C4-2B (cell line): Measurements from ENCODE around the gene PLIN5.
"Not testable (repeated sequence)": the region's sequence is repeated elsewhere in the genome, so short reads cannot be mapped to it uniquely, and the experiment has no call there.

ENCODE experiments used
- H3K27ac ChIP-seq: fragments of 450-650 bp; 2 replicates; pipeline ENCODE4 v1.5.1; 2017
- CTCF ChIP-seq: fragments of 450-650 bp; conservative IDR thresholded peaks from 2 replicates; pipeline ENCODE4 v1.5.1; 2017; ENCODE audit warnings: mild to moderate bottlenecking
- ZFX ChIP-seq: fragments of 450-650 bp; IDR thresholded peaks from 2 replicates; pipeline ENCODE4 v1.6.1; 2017

PLIN5 gene

GRCh38 chr19:4543842-4544647, 9.0 kb upstream of the PLIN5 start:
- TF ChIP-seq CTCF (no peak), ZFX (no peak)
- no peak overlapping the region for H3K27ac ChIP-seq

- no peak for TF ChIP-seq ZFX
- no peak for TF ChIP-seq CTCF
- no peak overlapping the region for H3K27ac ChIP-seq
These were observed 8.1 kb upstream of the PLIN5 start for GRCh38 chr19:4542896-4543841.

GRCh38 chr19:4541806-4542145, 6.8 kb upstream of the PLIN5 start:
- H3K27ac ChIP-seq: not testable (repeated sequence)

- TF ChIP-seq CTCF (no peak), ZFX (no peak)
These were observed 6.2 kb upstream of the PLIN5 start for GRCh38 chr19:4541114-4541805.

GRCh38 chr19:4539693-4540581, 4.9 kb upstream of the PLIN5 start, which contains the start of gene LRG1:
Gene LRG1, minus strand, starts transcription at chr19:4540036. Its CDS starts 23 bp downstream, at chr19:4540013.
- peak within 1 kb of the TSS; percentile 34 for H3K27ac ChIP-seq
- TF ChIP-seq ZFX (no peak), CTCF (no peak)

More at GRCh38 chr19:4541114-4541805, 6.2 kb upstream of the PLIN5 start:
- no peak overlapping the region for H3K27ac ChIP-seq

GRCh38 chr19:4539169-4539692, 4.2 kb upstream of the PLIN5 start:
- TF ChIP-seq CTCF (no peak), ZFX (no peak)
- peak overlapping the region; percentile 34 for H3K27ac ChIP-seq

GRCh38 chr19:4538601-4538954, 3.6 kb upstream of the PLIN5 start:
- TF ChIP-seq ZFX (no peak), CTCF (no peak)
- H3K27ac ChIP-seq: no peak overlapping the region
